ENCODE results near the gene OR10A6. TPM values are rescaled to one million over a fixed set of nuclear protein-coding genes. Genes with fewer than 3 reads are reported as not detected.

The OR10A6 gene
- total RNA-seq, 1 donor from 2014 or later: not detected

- peaks cover 4% of the 10 kb centered on the region for H3K27me3 ChIP-seq (ENCODE audit: low read depth)
- no peaks in the 10 kb centered on the region for H3K4me1 ChIP-seq
Observed at GRCh38 chr11:7969756-7970646, 38.9 kb upstream of the OR10A6 start.

GRCh38 chr11:7968686-7969085, 37.6 kb upstream of the OR10A6 start:
- Histone ChIP-seq H3K27ac (replicated peaks) (no peak overlapping the region), H3K4me3 (no peak overlapping the region), H3K27me3 (ENCODE audit: low read depth) (peaks cover 4% of the 10 kb centered on the region), H3K4me1 (no peaks in the 10 kb centered on the region), H3K36me3 (no peaks in the 10 kb centered on the region), H3K9me3 (replicated peaks) (no peaks in the 10 kb centered on the region)
- intact Hi-C loops (cut with micrococcal nuclease): no loop called here
- no peak for DNase-seq
- TF ChIP-seq CTCF (IDR thresholded peaks at IDR 0.05; ENCODE audit: borderline replicate concordance): no peak

More at GRCh38 chr11:7969756-7970646, 38.9 kb upstream of the OR10A6 start:
- Histone ChIP-seq H3K4me3 (no peak overlapping the region), H3K9me3 (replicated peaks) (no peaks in the 10 kb centered on the region), H3K27ac (replicated peaks) (no peak overlapping the region), H3K36me3 (no peaks in the 10 kb centered on the region)
- TF ChIP-seq CTCF (IDR thresholded peaks at IDR 0.05; ENCODE audit: borderline replicate concordance): no peak
- intact Hi-C loops (cut with micrococcal nuclease): no loop called here
- no peak for DNase-seq

- Histone ChIP-seq H3K27ac (replicated peaks) (no peak overlapping the region), H3K27me3 (ENCODE audit: low read depth) (no peaks in the 10 kb centered on the region), H3K36me3 (no peaks in the 10 kb centered on the region), H3K9me3 (replicated peaks) (no peaks in the 10 kb centered on the region), H3K4me3 (no peak overlapping the region), H3K4me1 (no peaks in the 10 kb centered on the region)
- TF ChIP-seq CTCF (IDR thresholded peaks at IDR 0.05; ENCODE audit: borderline replicate concordance): no peak
- intact Hi-C loops (cut with micrococcal nuclease): no loop called here
- no peak for DNase-seq
Observed at GRCh38 chr11:7967826-7968225, 36.8 kb upstream of the OR10A6 start.

- intact Hi-C loops (cut with micrococcal nuclease): no loop called here
- H3K4me3 ChIP-seq: no peak overlapping the region
- no peaks in the 10 kb centered on the region for H3K27me3 ChIP-seq (ENCODE audit: low read depth)
- no peaks in the 10 kb centered on the region for H3K4me1 ChIP-seq
- no peak for TF ChIP-seq CTCF (IDR thresholded peaks at IDR 0.05; ENCODE audit: borderline replicate concordance)
- no peaks in the 10 kb centered on the region for H3K9me3 ChIP-seq (replicated peaks)
- H3K27ac ChIP-seq (replicated peaks): no peak overlapping the region
- no peaks in the 10 kb centered on the region for H3K36me3 ChIP-seq
- DNase-seq: no peak
Observed at GRCh38 chr11:7967097-7967496, 36.0 kb upstream of the OR10A6 start.

- no peak within 1 kb of the TSS for H3K27ac ChIP-seq (replicated peaks)
- intact Hi-C loops (cut with micrococcal nuclease): no loop called here
- no peaks in the 10 kb centered on the region for H3K9me3 ChIP-seq (replicated peaks)
- H3K27me3 ChIP-seq (ENCODE audit: low read depth): peaks cover 10% of the 10 kb centered on the region
- H3K36me3 ChIP-seq: no peaks in the 10 kb centered on the region
- H3K4me3 ChIP-seq: no peak within 1 kb of the TSS
- TF ChIP-seq CTCF (IDR thresholded peaks at IDR 0.05; ENCODE audit: borderline replicate concordance): no peak
- no peaks in the 10 kb centered on the region for H3K4me1 ChIP-seq
- DNase-seq: no peak
Observed at GRCh38 chr11:7965386-7965785, 34.3 kb upstream of the OR10A6 start, which contains the start of gene NLRP10. NLRP10 (minus strand) TSS chr11:7965447; CDS start chr11:7963495, 1,952 bp downstream.
